HG03025 (cell line): Measurements from ENCODE around the gene CASKIN2.
"Not testable (repeated sequence)": the region's sequence is repeated elsewhere in the genome, so short reads cannot be mapped to it uniquely, and the experiment has no call there.

Experiments
- ATAC-seq: cut with Tn5 transposase; IDR thresholded peaks from one replicate; pipeline ENCODE4 v1.9.1; 2021; ENCODE audit warnings: mild to moderate bottlenecking, moderate library complexity; ENCODE audit not compliant: unreplicated experiment, low FRiP score

The CASKIN2 gene

DNA sequence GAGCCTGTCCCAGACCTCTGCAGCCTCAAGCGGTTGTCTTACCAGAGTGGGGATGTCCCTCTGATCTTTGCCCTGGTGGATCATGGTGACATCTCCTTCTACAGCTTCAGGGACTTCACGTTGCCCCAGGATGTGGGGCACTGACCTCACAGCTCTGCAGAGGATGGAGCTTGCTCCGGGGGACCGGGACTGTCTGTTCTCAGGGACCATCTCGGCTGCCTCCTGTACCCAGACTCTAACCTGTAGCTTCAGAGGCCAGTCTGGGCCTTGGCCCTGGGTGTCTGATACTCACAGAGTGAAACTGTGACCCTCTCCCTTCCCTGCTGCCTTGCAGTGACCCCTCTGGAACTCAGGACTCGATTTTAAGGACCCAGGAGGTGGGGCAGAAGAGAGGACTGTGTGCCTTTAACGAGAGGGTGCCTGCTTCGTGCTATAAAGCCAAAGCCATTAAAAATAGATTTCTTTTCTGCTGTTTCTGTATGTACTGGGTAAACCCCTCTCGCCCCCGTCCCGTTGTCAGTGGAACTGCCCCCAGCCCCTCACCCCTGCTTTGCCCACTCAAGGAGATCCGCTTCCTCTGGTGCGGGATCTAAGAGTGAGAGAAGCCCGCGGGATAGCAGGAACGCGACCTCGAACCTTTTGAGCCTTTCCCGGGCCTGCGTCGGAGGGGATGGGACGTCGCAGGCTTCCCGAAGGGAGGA is 9.1 kb upstream of the CASKIN2 start:
- no peak for ATAC-seq

DNA sequence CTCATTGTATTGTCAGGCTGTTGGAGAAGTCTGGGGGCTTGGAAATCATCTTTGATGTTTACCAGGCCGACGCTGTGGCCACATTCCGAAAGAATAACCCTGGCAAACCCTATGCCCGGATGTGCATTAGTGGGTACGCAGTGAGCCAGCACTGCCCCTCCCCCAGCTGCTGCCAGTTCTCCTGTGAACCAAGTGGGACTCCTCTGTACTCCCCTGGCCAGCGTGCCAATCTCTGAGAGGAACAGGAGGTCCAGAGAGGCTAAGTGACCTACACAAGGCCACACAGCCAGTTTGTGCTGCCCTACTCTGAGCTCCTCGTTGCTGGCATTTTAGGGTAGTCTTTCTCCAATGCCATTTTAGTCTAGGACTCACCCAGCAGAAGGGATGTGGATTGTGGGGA is 8.3 kb upstream of the CASKIN2 start:
- ATAC-seq: no peak

DNA sequence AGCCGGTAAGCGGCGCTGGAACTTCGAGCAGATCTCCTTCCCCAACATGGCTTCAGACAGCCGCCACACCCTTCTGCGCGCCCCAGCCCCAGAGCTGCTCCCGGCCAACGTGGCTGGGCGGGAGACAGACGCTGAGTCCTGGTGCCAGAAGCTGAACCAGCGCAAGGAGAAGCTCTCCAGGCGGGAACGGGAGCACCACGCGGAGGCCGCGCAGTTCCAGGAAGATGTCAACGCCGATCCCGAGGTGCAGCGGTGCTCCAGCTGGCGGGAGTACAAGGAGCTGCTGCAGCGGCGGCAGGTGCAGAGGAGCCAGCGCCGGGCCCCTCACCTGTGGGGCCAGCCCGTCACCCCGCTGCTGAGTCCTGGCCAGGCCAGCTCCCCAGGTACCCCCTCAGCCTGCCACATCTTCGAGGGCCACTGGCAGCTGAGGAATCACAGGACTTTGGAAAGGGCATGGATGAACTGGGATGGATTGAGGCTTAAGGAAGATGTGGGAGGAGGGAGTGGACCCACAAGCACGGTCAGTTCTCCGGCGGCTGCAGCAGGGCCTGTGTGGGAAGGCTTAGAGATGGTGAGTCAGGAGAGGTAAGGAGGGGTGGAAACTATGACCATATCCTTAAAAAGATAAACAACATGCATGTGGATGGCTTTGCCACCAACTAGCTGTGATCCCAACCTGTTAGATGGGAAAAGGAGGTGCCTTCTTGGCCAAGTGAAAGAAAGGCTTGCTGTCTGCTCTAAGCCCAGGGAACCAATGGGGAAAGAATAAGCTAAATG is 6.8 kb upstream of the CASKIN2 start:
- ATAC-seq: no peak

DNA sequence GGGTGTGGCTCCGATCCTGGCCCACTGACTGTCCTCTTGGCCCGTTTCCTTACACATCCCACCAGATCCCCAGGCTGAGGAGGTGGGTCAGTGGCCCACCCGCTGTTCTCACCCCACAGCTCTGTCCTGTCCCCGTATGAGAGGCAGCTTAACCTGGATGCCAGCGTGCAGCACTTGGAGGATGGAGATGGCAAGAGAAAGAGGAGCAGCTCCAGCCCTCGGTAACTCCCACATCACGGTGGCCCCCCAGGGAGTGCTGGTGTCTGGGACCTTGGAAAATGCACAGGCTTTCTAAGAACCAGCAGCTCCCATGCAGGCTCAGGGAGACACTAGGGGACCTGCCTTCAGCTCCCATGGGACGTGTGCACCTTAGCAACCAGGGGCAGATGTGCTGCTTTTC is 6.0 kb upstream of the CASKIN2 start:
- no peak for ATAC-seq

DNA sequence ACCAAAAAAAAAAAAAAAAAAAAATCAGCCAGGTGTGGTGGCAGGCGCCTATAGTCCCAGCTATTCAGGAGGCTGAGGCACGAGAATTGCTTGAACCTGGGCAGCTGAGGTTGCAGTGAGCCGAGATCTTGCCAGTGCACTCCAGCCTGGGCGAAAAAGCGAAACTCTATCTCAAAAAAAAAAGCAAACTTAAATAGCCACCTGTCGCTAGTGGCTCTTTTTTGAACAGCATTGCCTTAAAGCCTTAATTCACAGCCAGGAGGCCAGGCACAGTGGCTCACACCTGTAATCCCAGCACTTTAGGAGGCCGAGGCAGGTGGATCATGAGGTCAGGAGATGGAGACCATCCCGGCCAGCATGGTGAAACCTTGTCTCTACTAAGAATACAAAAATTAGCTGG is 5.1 kb upstream of the CASKIN2 start:
- ATAC-seq: not testable (repeated sequence)

DNA sequence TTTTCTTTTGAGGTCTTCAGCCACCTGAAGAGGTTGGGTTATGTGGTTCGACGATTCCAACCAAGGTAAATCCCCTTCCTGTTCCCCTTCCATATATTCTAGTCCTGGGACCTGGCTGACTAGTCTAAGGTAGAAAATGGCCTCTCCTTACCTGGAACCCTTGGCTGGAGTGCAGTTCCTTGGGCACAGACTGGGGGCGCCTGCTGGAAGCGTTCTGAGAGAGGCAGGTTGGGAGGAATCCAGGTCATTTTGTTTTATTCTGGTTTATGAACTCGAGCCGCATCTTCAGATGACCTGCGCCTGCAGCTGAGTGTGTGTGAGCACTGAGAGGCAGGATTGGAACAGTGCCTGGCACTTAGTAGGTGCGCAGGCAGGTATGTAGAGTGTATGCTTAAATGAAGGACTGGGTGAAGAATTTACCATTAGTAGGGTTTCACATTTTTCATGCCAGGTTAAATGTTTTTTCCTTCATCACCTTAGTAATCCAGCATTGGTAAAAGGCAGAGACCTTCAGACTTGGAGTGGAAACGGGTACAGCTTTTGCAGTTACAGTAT is 3.7 kb upstream of the CASKIN2 start:
- ATAC-seq: no peak

DNA sequence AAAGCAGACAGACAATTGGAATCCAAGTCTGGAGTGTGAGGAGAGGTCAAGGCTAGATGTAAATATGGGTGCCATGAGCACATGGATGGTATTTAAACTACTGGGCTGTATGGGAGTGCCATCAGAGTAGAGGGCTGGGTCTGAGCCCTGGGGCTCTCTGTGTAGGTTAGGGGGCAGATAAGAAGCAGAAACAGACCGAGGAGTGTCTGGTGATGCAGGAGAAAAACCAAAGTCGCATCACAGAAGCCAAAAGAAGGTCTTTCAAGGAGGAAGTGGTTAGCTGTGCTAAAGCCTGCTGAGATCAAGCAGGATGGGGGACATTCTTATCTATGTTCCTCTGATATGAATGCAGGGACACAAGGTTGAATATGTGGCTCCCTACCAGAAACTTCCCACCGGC is 2.9 kb upstream of the CASKIN2 start:
- no peak for ATAC-seq

DNA sequence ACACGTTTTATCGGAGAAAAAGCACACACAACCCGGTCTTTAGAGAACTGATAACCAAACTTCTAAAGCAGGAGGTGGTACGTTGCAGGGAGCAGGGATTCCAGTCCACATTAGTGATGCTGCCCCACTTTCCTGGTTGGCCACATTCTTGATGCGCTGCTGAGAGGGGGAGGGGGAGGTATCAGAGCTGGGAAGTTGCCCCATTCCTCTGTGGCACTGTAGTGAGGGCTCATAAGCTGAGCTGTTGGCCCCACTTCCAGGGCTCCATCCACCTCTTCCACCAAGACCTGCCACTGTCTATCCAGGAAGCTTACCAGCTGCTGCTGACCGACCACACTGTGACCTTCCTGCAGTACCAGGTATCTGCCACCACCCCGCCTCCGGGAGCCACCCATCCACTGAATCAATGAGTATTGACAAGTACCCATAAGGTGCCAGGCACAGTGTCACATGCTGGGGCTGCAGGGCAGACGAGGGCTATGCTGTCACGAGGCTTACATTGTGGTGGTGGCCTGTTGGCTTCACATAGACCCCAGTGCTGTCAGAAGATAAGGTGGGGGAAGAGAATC is 2.0 kb upstream of the CASKIN2 start:
- no peak for ATAC-seq

DNA sequence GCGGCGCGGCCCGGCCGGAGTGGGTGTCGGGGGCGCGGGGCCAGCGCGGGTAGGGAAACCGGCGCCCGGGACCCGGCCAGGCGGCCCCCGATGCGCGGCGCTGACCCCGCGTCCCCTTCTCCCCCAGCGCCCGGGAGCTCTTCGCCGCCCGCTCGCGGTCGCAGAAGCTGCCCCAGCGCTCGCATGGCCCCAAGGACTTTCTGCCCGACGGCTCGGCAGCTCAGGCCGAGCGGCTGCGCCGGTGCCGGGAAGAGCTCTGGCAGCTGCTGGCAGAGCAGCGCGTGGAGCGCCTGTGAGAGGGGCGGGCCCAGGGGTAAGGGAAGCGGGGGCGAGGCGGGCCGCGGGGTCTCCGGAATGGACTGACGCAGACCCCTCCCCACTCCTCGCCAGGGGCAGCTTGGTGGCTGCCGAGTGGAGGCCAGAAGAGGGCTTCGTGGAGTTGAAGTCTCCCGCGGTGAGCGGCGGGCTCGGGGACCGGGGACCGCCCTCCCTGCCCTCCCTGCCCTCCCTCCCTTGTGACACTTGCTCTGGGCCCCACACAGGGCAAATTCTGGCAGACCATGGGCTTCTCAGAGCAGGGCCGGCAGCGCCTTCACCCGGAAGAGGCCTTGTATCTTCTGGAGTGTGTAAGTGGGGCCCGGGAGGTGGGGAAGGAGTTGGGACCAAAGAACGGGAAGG is 1.4 kb upstream of the CASKIN2 start:
- peak; percentile 13 for ATAC-seq

DNA sequence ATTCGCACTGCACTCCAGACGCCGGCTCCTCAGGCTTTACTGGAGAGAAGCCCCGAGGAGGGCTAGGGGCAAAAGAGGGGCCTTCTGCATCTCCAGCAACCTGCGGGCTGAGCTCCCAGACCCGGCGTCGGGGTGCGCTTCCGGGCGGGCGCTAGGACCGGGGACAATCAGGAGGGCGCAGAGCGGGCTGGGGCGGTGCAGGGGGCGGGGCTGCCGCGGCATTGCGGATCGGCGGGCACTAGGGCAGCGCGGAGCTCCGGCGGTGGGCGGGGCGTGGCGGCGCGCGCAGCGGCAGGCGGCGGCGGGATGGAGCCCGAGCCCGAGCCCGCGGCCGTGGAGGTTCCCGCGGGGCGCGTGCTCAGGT is 900 bp upstream of the CASKIN2 start, which contains the start of gene TSEN54:
TSEN54 (plus strand) TSS at position 274 of the 364 bp plus-strand sequence; CDS start at position 307, 33 bp downstream.
- ATAC-seq: peak; percentile 64

DNA sequence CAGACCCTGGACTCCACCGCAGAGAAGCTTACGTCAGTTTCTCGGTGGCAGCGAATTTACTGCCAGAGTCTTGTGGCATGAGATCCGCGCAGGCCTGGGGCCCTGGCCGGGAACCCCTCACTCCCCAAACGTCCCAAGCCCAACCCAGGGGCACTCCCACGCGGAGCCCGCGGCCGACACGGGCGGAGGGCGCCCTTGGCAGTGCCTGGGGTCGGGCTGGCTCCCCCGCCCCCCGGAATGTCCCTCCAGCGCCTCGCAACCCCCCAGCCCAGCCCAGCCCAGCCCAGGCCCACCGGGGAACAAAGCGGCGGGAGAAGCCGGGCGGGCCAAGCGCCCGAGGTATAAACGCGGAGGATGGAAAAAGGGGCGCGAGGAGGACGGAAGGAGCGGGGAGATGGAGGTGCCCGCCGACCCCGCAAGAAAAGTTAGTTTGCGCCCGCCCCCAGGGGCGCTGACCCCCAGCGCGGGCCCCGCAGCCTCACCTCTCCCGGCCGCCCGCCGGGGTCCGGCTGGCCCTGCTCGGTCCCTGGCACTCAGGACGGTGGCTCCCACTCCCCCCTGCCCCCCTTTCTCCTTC is 330 bp downstream of the CASKIN2 start:
- no peak for ATAC-seq

DNA sequence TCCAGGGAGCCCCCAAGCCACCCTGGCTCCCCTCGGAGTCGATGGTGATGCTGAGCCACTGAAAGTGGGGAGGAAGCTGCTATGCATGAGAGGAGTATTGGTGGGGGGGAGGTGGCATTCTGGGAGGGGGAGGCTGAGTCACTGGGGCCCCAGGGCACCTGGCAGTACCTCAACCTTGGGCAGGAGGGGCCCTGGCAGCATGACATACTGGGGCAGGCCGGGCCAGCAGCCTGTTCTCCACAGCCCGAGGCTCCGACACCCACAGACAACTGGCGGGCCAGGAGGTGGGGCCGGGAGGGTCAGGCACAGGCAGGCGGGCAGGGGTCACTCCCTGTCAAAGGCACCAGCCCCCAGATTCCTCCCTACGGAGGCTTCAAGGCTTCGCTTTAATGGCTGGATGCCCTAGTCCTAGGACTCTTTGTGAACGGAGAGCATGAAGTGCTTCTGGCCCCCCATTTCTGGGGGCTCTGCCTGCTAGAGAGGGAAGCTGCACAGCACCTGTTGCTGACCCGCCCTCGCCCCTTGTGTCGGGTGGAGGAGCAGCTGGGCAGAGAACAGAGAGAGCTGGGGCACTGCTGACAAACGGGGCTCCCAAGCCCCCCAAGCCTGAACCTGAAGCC is 928 bp downstream of the CASKIN2 start:
- ATAC-seq: no peak

DNA sequence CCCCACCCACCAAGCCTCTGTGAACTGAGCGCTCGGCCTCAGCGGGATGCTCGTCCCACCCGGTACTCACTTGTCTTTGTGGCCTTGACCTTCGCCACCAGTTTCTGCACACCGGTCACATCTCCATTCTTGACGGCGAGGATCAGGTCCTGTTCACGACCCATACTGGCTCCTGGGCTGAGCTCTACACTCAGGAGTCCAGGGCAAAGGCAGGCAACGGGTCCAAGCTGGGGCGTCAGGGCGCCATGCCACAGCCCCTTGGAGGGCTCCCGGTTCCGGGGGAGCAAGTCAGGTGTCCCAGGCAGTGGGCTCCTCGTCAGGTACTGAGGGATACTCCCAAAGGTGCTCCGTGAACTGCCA is 1.7 kb downstream of the CASKIN2 start:
- ATAC-seq: no peak

DNA sequence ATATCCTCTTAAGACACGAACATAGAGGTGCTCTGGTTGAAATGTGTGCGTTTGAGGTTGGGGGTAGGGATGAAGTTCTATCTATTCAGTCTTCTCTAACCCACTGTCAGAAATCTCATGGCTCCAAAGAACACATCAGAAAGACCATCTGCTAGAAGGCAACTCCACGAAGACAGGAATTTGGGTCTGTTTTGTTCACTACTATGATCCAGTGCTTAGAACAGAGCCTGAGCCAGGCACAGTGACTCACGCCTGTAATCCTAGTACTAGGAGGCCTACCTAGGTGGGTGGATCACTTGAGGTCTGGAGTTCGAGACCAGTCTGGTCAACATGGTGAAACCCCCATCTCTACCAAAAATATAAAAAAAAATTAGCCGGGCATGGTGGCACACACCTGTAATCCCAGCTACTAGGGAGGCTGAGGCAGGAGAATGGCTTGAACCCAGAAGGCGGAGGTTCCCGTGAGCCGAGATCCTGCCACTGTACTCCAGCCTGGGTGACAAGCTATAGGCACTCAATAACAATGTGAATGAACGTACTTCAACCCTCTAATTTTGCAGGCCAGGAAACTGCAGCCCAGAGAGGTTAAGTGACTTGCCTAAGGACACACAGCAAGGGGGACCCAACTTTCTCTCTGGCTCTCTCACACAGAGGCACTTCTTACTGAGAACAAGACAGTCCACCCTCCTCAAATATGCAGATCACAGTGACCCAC is 2.3 kb downstream of the CASKIN2 start:
- no peak for ATAC-seq

DNA sequence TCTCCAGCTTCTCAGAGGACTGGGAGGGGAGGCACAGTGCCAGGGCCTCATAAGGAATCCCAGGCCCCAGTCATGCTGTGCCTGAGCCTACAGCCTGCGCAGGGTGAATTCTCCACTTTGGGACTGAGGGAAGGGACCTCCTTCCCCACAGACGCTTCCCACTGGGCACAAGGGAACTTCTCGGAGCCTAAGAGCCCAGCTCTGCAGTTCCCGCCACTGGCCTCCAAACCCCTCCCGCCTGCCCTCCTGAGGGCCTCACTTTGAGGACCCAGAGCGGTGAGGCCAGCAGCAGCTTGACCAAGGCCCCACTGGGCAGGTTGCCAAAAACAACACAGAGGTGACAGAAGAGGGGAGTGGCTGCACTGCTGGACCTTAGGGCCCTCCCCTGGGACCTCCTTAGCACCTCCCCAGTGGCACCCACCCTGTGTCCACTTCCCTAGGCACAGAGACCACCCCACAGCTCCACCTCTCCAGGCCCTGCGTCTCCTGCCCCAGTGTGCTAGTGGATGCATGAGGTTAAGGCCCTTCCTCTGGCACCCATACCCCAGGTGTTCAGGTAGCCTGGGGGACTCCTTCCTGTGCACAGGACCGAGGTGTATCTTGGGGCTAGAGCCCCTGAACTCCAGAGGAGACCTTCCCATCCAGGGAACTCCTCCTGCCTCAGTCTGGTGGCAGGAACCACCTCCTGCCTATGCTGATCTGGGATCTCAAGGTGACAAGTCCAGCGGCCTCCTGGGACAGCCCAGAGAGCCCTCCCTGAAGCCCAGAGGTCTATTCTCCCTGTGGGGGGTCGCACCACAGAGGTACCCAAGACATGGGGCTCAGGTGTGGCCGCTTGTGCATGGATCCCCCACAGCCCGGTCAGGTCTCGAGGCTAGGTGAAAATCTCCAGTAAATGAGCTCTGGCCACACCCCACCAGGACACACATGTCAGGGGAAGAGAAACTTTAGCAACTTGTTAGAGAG is 3.4 kb downstream of the CASKIN2 start:
- ATAC-seq: no peak

DNA sequence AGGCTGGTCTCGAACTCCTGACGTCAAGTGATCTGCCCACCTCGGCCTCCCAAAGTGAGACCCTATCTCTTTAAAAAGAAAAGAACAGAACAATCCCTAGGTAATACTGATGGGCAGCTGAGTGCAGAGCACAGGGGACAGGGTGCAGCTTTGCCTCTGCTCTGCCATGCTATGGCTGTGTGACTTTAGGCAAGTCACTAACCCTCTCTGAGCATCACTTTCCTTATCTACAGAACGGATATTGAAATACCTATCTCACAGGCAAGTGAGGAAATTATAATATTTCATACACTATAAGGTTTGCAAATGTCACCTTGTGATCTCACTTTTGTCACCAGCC is 4.1 kb downstream of the CASKIN2 start:
- ATAC-seq: no peak

DNA sequence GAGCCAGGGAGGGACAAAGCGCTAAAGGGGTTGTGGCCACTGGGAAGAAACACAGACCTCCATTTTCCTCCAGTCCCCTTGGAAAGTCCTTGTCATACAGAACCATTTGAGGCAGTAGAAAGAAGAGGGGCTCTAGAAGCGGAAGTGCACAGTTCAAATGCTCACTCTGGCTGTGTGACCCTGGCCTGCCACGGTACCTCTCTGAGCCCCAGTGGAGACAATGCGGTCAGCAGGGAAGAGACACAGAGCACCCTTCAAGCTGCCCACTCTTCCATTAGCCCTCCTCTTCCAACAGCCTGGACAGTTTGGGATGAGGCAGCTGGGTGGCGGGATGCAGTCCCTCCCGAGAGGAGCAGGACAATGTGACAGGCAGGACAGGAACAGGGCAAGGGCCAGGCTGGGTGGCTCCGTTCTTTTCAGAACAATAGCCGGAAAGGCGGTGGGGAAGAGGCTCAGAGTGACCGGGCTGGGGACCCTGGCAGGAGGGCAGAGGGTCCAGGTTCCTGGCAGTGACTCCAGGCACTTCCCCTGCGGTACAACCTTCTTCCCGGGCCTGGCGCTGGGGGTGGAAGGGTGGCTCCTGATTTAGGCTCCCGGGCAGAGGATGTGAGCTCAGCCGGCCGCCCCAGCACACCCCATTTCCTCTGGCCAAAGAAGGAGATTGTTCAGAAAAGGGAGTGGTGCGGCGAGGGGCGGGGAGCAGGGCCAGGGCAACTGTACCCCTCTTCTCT is 5.6 kb downstream of the CASKIN2 start:
- no peak for ATAC-seq

DNA sequence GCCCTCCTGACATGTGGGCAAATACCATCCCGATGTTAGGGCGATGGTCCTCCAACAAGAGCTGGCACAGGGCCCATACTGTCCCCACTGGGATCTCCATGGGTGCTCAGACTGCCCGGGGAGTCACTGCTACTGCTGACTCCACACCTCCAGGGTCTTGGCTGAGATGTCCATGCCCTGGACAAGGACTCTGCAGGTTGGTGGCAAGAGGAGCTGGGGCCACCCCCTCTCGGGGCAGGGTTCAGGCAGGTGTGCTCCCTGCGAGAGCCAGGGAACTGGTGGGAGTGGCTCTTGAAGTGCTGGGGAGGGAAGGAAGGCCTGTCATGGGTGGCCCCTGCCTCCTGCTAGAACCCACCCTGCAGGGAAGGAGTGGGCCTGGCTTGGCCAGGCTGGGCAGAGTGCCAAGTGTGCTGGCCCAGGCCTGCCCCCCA is 6.4 kb downstream of the CASKIN2 start:
- ATAC-seq: no peak
